Hepatocyte (in vitro differentiated cells): ENCODE data around the gene CNST. TPM values are rescaled to one million over a fixed set of nuclear protein-coding genes. Genes with fewer than 3 reads are reported as not detected.
A peak's percentile ranks its signal among the peaks of the same experiment; 100 is the strongest.

Source experiments
- DNase-seq: peaks from one replicate; pipeline ENCODE4 v3.0.0-alpha.2; 2016; ENCODE audit warnings: low spot score
- H2AFZ ChIP-seq: fragments of 200-600 bp; sonication (generic); 2 replicates; pipeline ENCODE4 v1.6.0; 2016; ENCODE audit warnings: antibody characterized with exemption, mild to moderate bottlenecking
- H3K27ac ChIP-seq: fragments of 200-600 bp; sonication (generic); 2 replicates; pipeline ENCODE4 v1.5.1; 2016; ENCODE audit warnings: mild to moderate bottlenecking
- H3K27me3 ChIP-seq: fragments of 200-600 bp; sonication (generic); 2 replicates; pipeline ENCODE4 v1.6.1; 2016
- H3K36me3 ChIP-seq: fragments of 200-600 bp; sonication (generic); replicated peaks from 2 replicates; pipeline ENCODE4 v1.5.1; 2016; ENCODE audit warnings: low read depth; ENCODE audit not compliant: insufficient read depth
- H3K4me1 ChIP-seq: fragments of 200-600 bp; sonication (generic); 2 replicates; pipeline ENCODE4 v1.5.1; 2016; ENCODE audit warnings: mild to moderate bottlenecking, moderate library complexity; ENCODE audit not compliant: insufficient read depth
- H3K4me2 ChIP-seq: fragments of 200-600 bp; sonication (generic); 2 replicates; pipeline ENCODE4 v1.6.0; 2016
- H3K4me3 ChIP-seq: fragments of 200-600 bp; sonication (generic); 2 replicates; pipeline ENCODE4 v1.5.1; 2016; ENCODE audit warnings: mild to moderate bottlenecking
- H3K79me2 ChIP-seq: fragments of 200-600 bp; sonication (generic); 2 replicates; pipeline ENCODE4 v1.6.0; 2017; ENCODE audit warnings: mild to moderate bottlenecking
- H3K9me2 ChIP-seq: fragments of 200-600 bp; sonication (generic); replicated peaks from 2 replicates; pipeline ENCODE4 v1.6.0; 2017; ENCODE audit warnings: mild to moderate bottlenecking; ENCODE audit not compliant: insufficient read depth
- H3K9me3 ChIP-seq: fragments of 200-600 bp; sonication (generic); 2 replicates; pipeline ENCODE4 v1.5.1; 2016; ENCODE audit warnings: low read depth, mild to moderate bottlenecking
- H4K20me1 ChIP-seq: fragments of 200-600 bp; sonication (generic); 2 replicates; pipeline ENCODE4 v1.6.0; 2016; ENCODE audit warnings: mild to moderate bottlenecking; ENCODE audit not compliant: insufficient read depth, poor library complexity, severe bottlenecking
- CTCF ChIP-seq: fragments of 200-600 bp; sonication (generic); IDR thresholded peaks from 2 replicates; pipeline ENCODE4 v1.5.1; 2016; ENCODE audit warnings: antibody characterized with exemption, mild to moderate bottlenecking; ENCODE audit not compliant: poor library complexity
- EZH2 ChIP-seq: fragments of 200-600 bp; sonication (generic); IDR thresholded peaks from 2 replicates; pipeline ENCODE4 v1.6.1; 2016; ENCODE audit warnings: antibody characterized with exemption, mild to moderate bottlenecking, borderline replicate concordance
- EZH2phosphoT487 ChIP-seq: fragments of 200-600 bp; sonication (generic); IDR thresholded peaks from one replicate; pipeline ENCODE4 v1.6.1; 2018; ENCODE audit warnings: antibody characterized with exemption, mild to moderate bottlenecking, low read depth, moderate library complexity; ENCODE audit not compliant: unreplicated experiment, severe bottlenecking
- WGBS: methylation state at CpG from one replicate; pipeline ENCODE4 v1.1.6; 2016; ENCODE audit warnings: low lambda C conversion rate; ENCODE audit errors: missing lambda C conversion rate; 5-methylcytosine and 5-hydroxymethylcytosine counted together
- polyA plus RNA-seq: library from polyadenylated mRNA; unstranded; fragments of >200 nt; fragmentation: Nextera tagmentation; extraction: Ambion mirVana; gene quantifications from 2 replicates; pipeline ENCODE4 v1.2.1, GENCODE V29; 2016
- total RNA-seq: library from RNA; depleted of rRNA; stranded (reverse); fragments of >200 nt; gene quantifications from 2 replicates; pipeline ENCODE4 v1.2.3, GENCODE V29; 2014

The CNST gene
- total and polyA plus RNA-seq, 2 experiments from 2014 or later, result 7.1 to 16.4 TPM

- no peak overlapping the region for H3K4me3 ChIP-seq
- no peaks in the 10 kb centered on the region for H4K20me1 ChIP-seq
- no peaks in the 10 kb centered on the region for H3K36me3 ChIP-seq
- no peaks in the 10 kb centered on the region for H3K79me2 ChIP-seq
- WGBS, result 87% methylated on average over 18 of the region's 18 CpGs
- no peaks in the 10 kb centered on the region for H3K27me3 ChIP-seq
- H3K27ac ChIP-seq, result peak overlapping the region; percentile 90
- no peaks in the 10 kb centered on the region for H3K9me3 ChIP-seq
- peaks cover 12% of the 10 kb centered on the region for H3K4me1 ChIP-seq
- TF ChIP-seq EZH2phosphoT487 (no peak), CTCF (no peak), EZH2 (no peak)
- no peaks in the 10 kb centered on the region for H3K9me2 ChIP-seq
- DNase-seq, result no peak
- no peak overlapping the region for H2AFZ ChIP-seq
- no peak overlapping the region for H3K4me2 ChIP-seq
Measured at GRCh38 chr1:246678816-246679793, 112.8 kb downstream of the CNST start.

GRCh38 chr1:246679794-246680177 is 113.5 kb downstream of the CNST start:
- no peaks in the 10 kb centered on the region for H3K79me2 ChIP-seq
- TF ChIP-seq CTCF (no peak), EZH2 (no peak), EZH2phosphoT487 (no peak)
- no peaks in the 10 kb centered on the region for H4K20me1 ChIP-seq
- H3K4me2 ChIP-seq, result no peak overlapping the region
- no peaks in the 10 kb centered on the region for H3K36me3 ChIP-seq
- H3K9me3 ChIP-seq, result no peaks in the 10 kb centered on the region
- H3K4me1 ChIP-seq, result peaks cover 12% of the 10 kb centered on the region
- whole genome bisulfite sequencing, result 68% methylated on average over 1 of the region's 1 CpG
- DNase-seq, result no peak
- H3K9me2 ChIP-seq, result no peaks in the 10 kb centered on the region
- H3K4me3 ChIP-seq, result no peak overlapping the region
- H3K27me3 ChIP-seq, result no peaks in the 10 kb centered on the region
- H3K27ac ChIP-seq, result no peak overlapping the region
- H2AFZ ChIP-seq, result no peak overlapping the region

GRCh38 chr1:246680190-246680589 is 113.9 kb downstream of the CNST start:
- WGBS, result 86% methylated on average over 8 of the region's 8 CpGs
- Histone ChIP-seq H3K27ac (peak overlapping the region; percentile 59), H3K4me2 (no peak overlapping the region), H3K79me2 (no peaks in the 10 kb centered on the region), H3K9me3 (no peaks in the 10 kb centered on the region), H2AFZ (no peak overlapping the region), H3K27me3 (no peaks in the 10 kb centered on the region), H3K36me3 (no peaks in the 10 kb centered on the region), H3K4me1 (peaks cover 12% of the 10 kb centered on the region), H4K20me1 (no peaks in the 10 kb centered on the region), H3K4me3 (no peak overlapping the region), H3K9me2 (no peaks in the 10 kb centered on the region)
- TF ChIP-seq EZH2 (no peak), CTCF (no peak), EZH2phosphoT487 (no peak)
- DNase-seq, result no peak
